Activated T-cell treated with anti-CD3 and anti-CD28 coated beads, Interleukin-2, amount 50 U/mL, for 1 hour (primary cell): ENCODE measurements around the gene TMEM178B.
"Not testable (repeated sequence)": the region's sequence is repeated elsewhere in the genome, so short reads cannot be mapped to it uniquely, and the experiment has no call there.

Experiments used
- DNase-seq: peaks from one replicate; pipeline ENCODE4 v3.0.0-alpha.2; 2020

The TMEM178B gene

DNA sequence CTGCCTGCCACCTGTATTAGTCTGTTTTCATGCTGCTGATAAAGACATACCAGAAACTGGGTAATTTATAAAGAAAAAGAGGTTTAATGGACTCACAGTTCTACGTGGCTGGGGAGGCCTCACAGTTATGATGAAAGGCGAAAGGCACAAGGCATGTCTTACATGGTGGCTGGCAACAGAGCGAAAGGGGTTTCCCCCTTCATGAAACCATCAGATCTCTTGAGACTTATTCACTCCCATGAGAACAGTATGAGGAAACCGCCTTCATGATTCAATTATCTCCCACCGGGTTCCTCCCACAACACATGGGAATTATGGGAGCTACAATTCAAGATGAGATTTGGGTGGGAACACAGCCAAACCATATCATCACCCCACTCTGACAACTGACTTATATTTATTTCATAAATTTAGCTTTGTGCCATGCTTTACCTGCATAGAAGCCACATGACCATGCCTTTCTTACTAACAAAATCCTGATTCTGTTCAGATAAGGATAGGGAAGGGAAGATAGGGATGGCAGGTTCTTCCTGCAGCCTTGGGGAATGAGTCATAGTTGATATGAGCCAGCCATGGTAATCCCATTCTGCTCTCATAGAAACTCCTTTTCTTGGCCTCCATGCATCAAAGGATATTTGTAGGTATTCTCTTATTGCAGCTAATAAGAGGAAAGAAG lies 286.0 kb downstream of the TMEM178B start:
- DNase-seq, result no peak

DNA sequence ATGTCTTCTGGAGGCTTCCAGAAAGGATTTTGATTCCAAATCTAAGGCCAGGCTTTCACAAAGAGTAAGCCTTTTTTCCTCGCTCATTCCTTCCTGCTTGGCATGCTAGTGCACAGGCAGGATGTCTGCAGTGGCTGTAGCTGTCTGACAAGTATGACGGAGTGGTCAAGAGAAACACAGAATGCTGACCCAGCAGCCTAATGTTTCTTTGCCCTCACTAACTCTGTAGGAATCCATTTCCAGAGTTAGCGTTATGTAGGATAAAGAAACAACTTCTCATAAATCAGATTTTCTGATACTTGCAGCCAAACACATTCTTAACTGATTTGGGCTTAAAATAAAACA lies 286.5 kb downstream of the TMEM178B start:
- DNase-seq, result no peak

DNA sequence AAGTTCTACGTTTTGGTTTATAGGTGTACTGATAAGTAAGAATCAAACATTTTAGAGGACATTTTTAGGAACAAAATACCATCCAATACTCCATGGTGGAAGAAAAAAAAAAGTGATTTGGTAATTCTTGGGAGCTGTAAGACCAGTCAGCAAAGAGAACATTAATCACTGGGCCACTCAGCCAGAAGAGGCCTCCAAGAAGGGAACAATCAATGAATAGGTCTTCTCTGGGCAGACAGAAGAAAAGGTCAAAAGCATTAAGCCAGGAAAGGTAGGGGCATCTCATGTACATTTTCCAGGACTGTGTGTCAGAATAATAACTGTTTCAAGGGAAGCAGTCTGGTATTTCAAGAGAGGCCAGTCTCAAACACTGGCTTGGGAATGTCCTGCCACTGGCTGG lies 286.9 kb downstream of the TMEM178B start:
- no peak for DNase-seq

DNA sequence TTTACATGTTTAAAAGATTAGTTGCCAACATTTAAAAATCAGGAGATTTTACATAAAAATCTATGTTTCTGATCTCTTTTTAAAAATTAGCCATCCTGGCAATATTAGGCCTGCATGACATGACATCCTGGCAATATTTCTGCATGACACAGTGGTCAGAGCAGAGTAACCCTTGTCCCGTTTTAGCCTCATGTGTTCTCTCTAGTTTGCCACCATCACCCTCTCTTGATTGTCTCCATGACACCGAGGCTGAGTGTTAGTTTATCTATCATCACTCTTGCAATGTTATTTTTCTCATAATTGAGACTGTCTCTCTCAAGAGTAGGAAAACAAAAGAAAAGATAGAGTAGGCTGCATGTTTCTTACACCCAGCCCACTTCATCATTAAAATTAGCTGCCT lies 287.6 kb downstream of the TMEM178B start:
- DNase-seq, result no peak

DNA sequence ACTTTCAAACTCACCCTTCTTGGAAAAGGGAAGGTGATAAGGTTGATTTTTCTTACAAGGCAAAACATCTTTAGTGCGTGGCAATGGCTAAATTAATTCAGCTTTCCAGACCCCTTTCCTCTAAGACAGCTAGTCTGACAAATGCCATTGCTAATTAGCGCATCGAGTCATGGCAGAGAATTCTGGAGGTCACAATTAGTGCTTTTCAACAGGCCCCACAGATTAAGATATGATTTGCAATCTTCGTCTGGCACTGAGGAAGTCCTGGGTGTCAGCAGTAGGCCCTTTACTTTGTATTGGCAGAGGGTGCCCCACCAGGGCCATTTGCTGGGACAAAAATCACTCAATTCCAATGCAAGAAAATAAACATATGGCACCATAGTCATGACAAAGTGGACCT lies 288.1 kb downstream of the TMEM178B start:
- no peak for DNase-seq

DNA sequence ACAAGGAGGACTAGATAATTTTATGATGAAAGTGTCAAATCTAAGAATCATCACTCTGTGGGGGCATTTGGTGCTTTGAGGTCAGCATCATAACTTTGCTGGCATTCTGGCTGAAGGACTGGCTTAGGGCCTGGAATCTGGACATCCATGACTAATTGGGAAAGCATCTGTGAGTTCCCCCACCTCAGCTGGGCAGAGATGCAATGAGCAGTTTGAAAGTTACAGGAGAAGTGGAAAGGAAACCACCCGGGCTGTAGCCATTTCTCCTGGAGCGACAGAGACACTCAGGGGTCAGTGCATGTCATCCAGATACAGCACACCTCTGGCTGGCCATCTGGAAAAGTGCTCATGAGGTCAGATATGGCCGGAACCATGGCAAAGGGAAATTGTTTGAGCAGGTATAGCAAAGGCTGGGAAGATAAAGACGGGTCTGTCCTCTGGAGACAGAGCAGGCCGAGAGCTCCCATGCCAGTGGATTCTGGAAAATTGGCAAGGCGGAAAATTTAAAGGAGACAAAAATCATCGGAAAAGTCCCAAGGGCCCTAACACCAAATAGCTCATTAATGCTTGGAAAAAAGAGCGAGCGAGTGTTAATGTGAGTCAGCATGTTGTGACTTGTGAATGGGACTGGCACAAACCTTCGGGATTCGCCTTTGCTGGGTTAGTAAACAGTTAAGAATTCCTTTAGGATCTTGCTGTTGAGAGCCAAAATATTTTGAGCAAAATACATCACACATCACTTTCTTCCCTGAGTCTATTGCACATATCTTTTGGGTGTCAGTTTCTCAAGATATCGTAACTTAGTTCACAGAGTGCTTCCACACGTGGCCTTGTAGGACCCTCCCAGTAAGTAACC lies 288.9 kb downstream of the TMEM178B start:
- no peak for DNase-seq

DNA sequence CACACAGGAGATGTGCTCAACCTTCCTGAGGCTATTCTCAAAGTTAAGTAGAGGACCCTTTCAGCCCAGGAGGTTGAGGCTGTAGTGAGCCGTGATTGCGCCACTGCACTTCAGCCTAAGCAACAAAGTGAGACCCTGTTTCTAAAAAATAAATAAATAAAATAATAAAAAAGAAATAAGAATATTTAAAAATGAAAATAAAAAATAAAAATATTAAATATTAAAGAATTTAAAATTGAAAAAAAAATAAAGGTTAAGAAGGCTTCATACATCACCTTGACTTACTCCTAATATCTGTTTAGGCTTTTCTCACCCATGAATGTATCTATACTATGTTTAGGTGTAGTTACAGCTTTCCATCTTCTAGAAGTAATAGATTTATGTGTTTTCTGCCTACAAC lies 289.9 kb downstream of the TMEM178B start:
- no peak for DNase-seq

DNA sequence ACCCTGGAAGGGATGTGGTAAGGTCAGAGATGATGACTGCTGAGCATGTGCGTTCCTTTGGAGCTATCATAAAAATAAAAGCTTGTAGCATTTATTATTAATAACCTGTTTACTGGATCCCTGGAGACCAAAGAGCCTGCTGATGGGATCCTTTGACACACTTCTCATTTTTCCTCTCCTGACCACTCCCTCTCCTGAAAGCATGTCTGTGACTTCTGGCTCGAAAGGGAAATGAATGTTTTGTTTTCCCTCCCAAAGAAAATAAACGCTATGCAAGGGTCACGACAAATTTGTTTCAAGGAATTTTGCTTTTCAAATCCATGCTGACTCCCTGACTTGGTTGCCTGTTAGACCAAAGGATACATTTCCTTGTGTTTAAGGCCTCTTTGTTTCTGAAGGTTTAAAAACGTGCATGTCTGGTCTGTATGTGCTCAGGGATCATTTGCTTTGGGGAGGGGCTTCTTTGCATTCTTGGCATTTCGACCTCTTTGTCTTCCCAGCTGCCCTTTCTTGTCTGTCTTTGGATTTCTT lies 292.3 kb downstream of the TMEM178B start:
- DNase-seq, result no peak

DNA sequence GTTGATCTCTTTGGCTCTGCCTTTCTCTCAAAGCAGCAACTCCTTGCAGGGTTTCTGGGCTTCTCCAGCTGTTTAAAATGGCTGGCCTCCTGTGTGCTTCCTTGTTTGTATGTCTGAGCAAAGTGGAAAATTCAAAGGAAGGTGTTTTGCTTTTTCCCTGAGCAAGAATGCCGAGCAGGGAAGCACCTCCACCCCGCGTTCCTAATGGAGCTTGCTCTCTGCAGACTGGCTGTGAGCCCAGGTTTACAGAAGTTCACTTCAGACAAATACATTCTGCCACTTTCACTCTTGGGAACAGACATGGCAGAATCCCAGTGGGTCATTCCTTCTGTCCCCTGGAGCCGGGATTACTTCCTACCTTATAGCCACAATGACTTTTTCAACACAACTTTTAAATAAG lies 295.6 kb downstream of the TMEM178B start:
- DNase-seq, result no peak

DNA sequence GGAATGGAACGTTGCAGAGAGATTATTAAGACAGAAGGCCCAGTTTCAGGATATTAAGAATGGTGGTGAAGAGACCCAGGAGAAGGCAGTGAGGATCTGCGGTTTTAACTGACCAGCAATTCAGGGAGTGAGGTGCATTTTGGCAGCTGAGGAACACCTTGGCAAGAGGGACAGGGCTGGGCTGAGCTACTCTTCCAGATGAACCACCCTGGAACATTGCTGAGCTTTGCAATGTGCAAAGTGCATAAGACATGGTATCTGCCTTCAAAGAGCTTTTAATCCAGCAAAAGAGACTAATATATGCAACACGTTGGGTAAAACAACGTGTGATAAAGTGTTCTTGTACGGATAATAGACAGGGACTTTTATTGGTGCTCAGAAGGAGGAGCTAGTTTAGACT lies 296.3 kb downstream of the TMEM178B start:
- DNase-seq, result no peak

DNA sequence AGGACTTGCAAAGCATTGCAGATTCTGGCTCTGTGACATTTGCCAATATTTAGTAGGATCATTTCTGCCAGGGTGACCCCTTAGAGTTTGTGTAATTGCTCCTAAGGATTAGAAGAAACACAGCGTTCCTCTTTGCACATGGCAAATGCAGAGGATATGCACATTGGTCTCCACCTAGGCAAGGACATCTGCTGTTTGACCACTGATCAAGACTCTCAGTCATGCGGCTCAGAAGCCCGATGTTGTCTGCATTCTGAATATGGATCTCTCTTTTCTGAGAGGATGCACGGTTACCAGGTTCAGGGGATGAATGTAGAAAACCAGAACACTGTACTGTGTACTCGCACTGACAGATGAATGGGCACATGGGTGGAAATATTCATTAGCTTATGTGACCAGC lies 296.8 kb downstream of the TMEM178B start:
- DNase-seq, result no peak

DNA sequence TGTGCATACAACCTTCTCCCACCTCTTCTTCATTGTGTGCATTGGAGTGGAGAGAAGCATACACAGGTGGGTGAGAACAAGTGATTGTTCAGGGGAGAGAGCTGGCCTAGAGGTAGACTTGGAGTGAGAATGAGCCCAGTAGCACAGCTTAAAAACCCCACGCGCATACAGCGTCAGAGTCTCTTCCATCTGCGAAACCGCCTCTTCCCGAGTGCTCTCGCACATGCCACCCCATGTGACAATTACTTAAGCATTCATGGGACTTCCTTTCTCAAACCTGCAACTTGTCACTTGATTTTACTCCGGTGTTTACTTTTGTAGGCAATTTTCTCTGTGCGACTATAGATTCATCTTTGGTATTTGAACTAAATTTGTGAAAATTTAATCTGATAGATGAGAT lies 300.6 kb downstream of the TMEM178B start:
- DNase-seq, result no peak

DNA sequence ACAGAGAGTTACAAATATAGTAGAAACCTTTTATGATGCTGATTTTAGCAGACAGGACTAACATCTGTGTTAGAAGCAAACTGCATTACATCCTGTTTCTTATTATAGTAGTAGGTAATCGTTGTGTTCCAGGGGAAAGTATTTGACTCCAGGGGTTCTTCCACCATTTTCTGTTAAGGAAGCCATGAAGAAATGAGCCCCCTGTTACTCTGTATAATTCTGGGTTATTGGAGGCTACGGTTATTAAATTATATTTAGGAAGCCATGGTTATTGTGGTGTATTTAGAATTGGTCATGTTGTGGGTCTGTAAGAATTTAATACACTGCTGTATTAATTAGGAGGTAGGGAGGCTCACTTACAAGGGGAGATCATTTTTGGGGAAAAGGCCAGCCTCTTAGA lies 301.6 kb downstream of the TMEM178B start:
- DNase-seq, result no peak

DNA sequence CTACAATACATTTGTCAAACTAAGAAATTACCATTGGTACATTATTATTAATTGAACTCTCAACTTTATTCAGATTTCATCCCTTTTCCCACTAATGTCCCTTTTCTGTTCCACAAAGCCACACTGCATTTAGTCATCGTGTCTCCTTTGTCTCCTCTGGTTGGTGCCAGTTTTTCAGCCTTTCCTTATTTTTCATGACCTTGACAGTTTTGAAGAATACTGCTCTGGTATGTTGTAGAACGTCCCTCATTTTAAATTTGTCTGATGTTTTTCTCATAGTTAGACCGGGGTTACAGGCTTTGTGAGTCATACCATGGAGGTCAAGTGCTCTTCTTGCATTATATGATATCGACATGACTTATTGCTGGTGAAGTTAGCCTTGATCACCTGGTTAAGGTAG lies 304.0 kb downstream of the TMEM178B start:
- DNase-seq, result no peak

DNA sequence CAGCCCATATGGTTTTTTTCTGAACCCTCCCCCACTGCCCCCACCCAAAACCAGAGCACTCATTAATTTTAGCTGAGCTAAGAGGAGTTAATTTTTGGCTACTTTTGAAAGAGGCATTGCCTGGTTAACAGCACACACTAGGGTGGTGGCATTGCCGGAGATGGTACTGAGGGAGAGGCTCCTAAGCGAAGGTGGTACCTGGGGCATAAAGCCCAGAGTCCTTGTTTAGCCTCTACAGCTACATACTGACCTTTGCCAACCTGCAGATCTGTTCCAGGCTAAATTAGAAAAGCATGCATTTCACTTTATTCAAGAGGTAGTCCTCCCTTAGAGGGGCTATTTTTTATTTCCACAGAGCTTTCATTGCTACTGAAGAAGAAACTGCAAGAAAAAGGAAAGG lies 304.5 kb downstream of the TMEM178B start:
- DNase-seq, result no peak

DNA sequence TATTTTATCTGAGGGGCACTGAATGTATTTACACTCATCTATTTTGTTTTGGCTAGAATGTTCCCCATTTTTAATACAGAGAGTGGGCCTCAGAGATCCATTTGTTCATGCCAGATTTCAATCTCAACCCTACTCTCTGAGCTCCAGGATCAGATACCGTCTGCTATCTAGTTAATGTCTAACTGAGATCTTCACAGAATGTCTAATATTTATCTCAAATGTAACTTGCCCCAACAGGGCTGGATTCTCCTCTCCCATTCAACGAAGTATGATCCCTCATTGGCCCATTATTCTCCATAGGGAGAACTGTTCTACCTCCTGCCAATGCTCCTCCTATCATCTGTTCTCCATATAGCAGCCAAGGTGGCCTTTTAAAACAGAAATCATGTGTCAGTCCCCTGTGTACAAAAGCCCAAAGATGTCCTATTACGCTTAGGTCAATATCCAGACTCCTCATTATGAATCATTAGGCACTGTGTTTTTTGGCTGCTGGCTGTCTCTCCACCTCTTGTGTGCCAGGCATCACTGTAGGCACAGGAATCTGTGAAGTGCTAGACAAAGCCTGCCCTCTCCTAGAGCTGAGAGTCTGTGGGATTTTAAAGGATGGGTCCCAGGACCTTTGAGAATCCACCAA lies 308.0 kb downstream of the TMEM178B start:
- no peak for DNase-seq

DNA sequence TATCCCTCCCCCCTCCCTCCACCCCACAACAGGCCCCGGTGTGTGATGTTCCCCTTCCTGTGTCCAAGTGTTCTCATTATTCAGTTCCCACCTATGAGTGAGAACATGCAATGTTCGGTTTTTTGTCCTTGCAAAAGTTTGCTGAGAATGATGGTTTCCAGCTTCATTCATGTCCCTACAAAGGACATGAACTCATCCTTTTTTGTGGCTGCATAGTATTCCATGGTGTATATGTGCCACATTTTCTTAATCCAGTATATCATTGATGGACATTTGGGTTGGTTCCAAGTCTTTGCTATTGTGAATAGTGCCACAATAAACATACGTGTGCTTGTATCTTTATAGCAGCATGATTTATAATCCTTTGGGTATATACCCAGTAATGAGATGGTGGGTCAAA lies 309.5 kb downstream of the TMEM178B start:
- not testable (repeated sequence) for DNase-seq

DNA sequence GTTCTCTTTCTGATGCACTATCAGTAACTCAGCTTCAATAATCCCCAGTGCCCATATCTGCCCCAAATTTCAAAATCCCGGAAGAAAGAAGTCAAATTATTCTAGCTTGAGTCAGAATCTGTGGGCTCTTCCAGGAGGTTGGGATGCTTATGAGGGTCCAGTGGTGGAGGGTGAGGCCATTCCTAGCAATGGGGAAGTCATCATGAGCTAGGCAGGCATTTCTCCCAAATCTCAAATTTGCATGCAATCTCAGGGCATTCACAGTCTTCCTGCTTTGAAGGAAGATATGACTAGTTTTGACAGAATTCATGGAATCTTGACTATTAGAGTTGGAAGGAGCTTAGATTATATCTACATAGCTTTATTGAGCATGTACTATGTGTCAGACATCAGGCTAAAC lies 313.0 kb downstream of the TMEM178B start:
- DNase-seq, result no peak

DNA sequence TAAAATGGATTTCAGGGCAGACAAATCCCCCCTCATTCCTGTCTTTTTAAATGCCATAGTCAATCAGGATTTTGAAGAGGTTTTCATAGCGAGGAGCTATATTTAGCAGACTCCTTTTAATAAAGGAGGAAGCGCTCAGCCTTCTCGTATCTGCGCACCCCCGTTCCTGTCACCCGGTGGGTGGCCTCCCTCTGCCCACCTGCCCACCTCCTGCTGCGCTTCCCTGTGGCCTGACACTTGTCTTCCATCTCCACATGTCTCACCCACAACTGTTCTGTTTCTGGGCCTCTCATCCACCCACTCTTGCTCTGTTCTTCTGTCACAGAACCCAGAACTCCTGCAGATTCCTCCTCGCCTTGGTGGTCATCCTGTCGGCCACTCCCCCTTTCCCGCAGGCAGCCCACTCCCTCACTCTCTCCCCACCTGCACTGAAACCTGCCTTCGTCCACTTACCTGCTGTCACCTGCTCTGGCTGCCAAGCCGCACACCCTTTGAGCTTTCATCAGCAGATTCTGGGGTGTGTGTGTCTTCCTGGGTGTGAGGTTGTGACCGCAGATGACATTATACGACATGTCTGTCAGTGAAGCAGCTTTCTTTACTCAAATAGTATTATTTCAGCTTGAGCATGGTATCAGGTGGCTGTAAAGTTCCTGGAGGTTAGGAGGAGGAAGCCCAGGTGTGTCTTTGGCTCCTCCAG lies 313.8 kb downstream of the TMEM178B start:
- DNase-seq, result no peak

DNA sequence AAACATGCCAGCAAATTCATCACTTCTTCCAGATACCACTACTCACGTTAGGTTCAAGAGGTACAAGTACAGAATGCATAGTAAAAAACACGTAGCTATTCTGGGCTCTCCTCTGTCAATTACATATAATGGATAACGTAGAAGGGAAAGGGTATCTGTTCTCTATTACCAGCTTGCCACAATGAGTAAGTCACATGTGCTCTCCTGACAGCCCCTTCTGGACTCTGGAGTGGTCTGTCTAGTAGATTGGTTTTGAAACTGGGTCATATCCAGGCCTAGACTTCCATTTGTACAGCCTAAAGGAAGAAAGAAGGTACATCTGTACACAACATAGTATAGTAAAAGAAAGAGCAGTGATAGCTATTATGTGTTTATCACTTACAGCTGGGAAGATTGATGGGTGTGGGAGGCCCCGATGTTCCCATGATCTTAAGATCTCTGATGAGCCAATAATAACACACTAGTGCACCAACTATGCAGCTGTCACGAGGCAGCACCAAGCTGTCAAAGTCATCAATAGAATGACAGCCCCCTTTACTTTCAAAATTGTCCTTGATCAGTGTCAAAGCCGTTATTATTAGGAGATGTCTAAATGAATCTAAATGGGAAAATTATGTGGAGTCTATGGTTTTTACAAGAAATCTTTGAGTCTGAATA lies 315.4 kb downstream of the TMEM178B start:
- DNase-seq, result no peak

DNA sequence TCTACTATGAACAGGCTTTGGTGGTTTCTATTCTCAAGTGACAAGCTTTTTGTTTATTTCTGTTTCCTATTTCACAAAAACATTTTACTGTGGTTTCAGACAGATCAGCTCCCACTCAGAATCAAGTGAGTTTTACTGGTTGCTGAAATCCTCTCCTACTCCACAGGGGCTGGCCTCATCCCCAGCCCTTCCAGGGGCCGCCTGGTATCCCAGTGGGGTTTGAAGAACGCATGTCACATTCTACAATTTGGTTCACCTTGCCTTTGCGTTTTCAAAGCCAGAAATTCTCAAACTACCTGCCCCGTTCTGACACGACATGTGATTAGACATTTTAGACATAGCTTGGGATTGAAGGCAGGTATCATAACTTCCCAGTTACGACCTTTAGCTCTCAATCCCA lies 316.5 kb downstream of the TMEM178B start:
- DNase-seq, result no peak

DNA sequence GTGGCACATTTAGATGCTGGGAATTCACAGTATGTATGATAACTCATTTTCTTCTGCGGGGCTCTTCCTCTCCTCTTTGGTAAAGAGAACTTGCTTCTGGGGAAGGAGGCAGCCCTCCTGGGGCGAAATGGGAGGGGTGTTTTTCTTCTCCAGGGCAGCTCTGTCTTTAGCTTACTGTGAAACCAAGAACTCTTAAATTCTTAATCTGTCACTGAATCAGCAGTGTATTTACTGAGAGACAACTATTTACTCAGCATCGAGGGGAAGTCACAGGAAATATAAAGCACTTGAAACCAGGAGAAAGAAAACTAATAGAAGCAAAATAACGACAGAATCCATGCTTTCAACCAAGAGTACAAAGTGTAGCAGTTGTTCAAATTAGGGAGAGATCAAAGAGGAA lies 319.2 kb downstream of the TMEM178B start:
- no peak for DNase-seq
